Glutamatergic neuron (in vitro differentiated cells): ENCODE results near the gene L2HGDH. TPM values are rescaled to one million over a fixed set of nuclear protein-coding genes. Genes with fewer than 3 reads are reported as not detected.

ENCODE experiments used
- DNase-seq: peaks from one replicate; pipeline ENCODE4 v3.0.0; 2022
- H3K27ac Mint-ChIP-seq: one replicate; pipeline ENCODE4 v1.8.0; 2020; ENCODE audit warnings: mild to moderate bottlenecking, mixed read lengths, inconsistent platforms; ENCODE audit not compliant: unreplicated experiment
- H3K27me3 Mint-ChIP-seq: one replicate; pipeline ENCODE4 v1.8.0; 2020; ENCODE audit warnings: mild to moderate bottlenecking, moderate library complexity, mixed read lengths, inconsistent platforms; ENCODE audit not compliant: unreplicated experiment
- H3K36me3 Mint-ChIP-seq: one replicate; pipeline ENCODE4 v1.8.0; 2020; ENCODE audit warnings: mild to moderate bottlenecking, mixed read lengths, inconsistent platforms; ENCODE audit not compliant: unreplicated experiment
- H3K4me1 Mint-ChIP-seq: one replicate; pipeline ENCODE4 v1.8.0; 2020; ENCODE audit warnings: mild to moderate bottlenecking, low read depth, mixed read lengths, inconsistent platforms; ENCODE audit not compliant: unreplicated experiment
- H3K4me3 Mint-ChIP-seq: one replicate; pipeline ENCODE4 v1.8.0; 2020; ENCODE audit warnings: mild to moderate bottlenecking, mixed read lengths, inconsistent platforms; ENCODE audit not compliant: unreplicated experiment
- H3K9me3 Mint-ChIP-seq: one replicate; pipeline ENCODE4 v1.8.0; 2020; ENCODE audit warnings: mild to moderate bottlenecking, moderate library complexity, mixed read lengths, inconsistent platforms; ENCODE audit not compliant: unreplicated experiment
- CTCF ChIP-seq: fragments of 200-600 bp; sonication (generic); IDR thresholded peaks from one replicate; pipeline ENCODE4 v1.5.0; 2021; ENCODE audit not compliant: partially characterized antibody, unreplicated experiment
- long read RNA-seq: library from polyadenylated mRNA; unstranded; transcript quantifications from one replicate; pipeline ENCODE4 v2.0.0, GENCODE V29; 2020; ENCODE audit not compliant: unreplicated experiment
- total RNA-seq: library from RNA; stranded (reverse); fragmentation: NEBNext Ultra II Directional; extraction: Animal tissue kit (Norgen Biotek cat#: 25700); gene quantifications from one replicate; pipeline ENCODE4 v1.2.1, GENCODE V29; 2021; ENCODE audit not compliant: unreplicated experiment

The L2HGDH gene
- total RNA-seq, result 6.7 TPM
- long read RNA-seq, partial matches to known transcripts, result 0 of 3 reads
- long read RNA-seq, other reads (novel, unspliced or antisense), result 3 of 3 reads

DNA sequence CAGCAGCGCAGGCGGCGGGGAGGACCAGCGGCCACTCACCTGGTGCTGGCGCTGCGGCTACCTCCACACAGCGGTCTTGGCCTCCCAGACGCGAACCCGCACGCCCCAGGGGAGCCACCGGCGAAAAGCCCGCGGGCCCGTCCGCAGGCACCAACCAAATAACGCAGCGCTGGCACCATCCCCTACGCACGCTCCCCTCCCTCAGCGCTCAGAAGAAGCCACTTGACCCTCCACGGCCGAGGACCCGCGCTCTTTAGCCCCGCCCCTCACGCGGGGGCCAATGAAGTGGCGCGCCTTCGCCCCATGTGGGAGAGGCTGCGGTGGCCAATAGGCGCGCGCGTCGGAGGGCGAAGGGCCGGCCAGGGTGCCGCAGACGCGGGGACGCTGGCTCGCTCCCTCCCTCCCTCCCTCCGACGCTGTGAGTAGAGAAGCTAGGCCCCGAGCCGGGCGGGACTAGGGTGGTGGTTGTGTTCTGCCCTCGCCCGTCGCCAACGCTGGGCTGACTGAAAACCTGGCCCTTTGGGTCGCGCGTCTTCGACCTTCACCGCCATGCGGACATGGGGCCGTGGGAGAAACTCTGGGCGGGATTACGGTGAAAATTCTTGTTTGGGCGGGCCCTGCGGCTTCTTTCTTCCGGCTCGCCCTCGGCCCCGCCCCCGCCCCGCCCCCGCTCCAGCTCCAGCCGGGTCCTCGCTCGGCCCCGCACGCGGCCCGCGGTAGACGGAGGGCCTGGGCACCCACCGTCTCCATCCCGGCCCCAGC is at the start of gene L2HGDH, which contains the start of gene DMAC2L:
Gene L2HGDH (minus strand): TSS at position 258 of the 762 bp plus-strand sequence. CDS start 79 bp downstream, at position 179.
Gene DMAC2L (plus strand): TSS at position 353 of the 762 bp plus-strand sequence. CDS start 9,164 bp downstream, outside the sequence.
- peak; percentile 59 for TF ChIP-seq CTCF
- H3K27me3 Mint-ChIP-seq, result no peaks in the 10 kb centered on the region

GRCh38 chr14:50360851-50361250 is 48.8 kb upstream of the L2HGDH start:
- Mint-ChIP-seq H3K27ac (no peak overlapping the region), H3K4me1 (no peaks in the 10 kb centered on the region), H3K36me3 (peaks cover 9% of the 10 kb centered on the region), H3K27me3 (peaks cover 2% of the 10 kb centered on the region), H3K4me3 (no peak overlapping the region), H3K9me3 (peaks cover 6% of the 10 kb centered on the region)
- TF ChIP-seq CTCF, result no peak
- DNase-seq, result no peak

More for the DNA sequence above, at the start of gene L2HGDH, which contains the start of gene DMAC2L:
- peaks cover 2% of the 10 kb centered on the region for H3K9me3 Mint-ChIP-seq
- peaks cover 8% of the 10 kb centered on the region for H3K4me1 Mint-ChIP-seq
- H3K27ac Mint-ChIP-seq, result peak within 1 kb of the TSS; percentile 95
- peak within 1 kb of the TSS; percentile 94 for H3K4me3 Mint-ChIP-seq
- H3K36me3 Mint-ChIP-seq, result peaks cover 17% of the 10 kb centered on the region
- DNase-seq, result peak; percentile 98

GRCh38 chr14:50360093-50360492 is 48.1 kb upstream of the L2HGDH start:
- no peaks in the 10 kb centered on the region for H3K4me1 Mint-ChIP-seq
- no peak for TF ChIP-seq CTCF
- H3K27me3 Mint-ChIP-seq, result peaks cover 2% of the 10 kb centered on the region
- no peak overlapping the region for H3K4me3 Mint-ChIP-seq
- H3K9me3 Mint-ChIP-seq, result peaks cover 6% of the 10 kb centered on the region
- no peak for DNase-seq
- peaks cover 9% of the 10 kb centered on the region for H3K36me3 Mint-ChIP-seq
- no peak overlapping the region for H3K27ac Mint-ChIP-seq

GRCh38 chr14:50359631-50360030 is 47.6 kb upstream of the L2HGDH start:
- Mint-ChIP-seq H3K27me3 (peaks cover 2% of the 10 kb centered on the region), H3K36me3 (peaks cover 9% of the 10 kb centered on the region), H3K4me3 (no peak overlapping the region), H3K4me1 (no peaks in the 10 kb centered on the region), H3K9me3 (peaks cover 6% of the 10 kb centered on the region), H3K27ac (no peak overlapping the region)
- DNase-seq, result no peak
- no peak for TF ChIP-seq CTCF
